Heart left ventricle (tissue), 16 donors: ENCODE data around the gene WBP2. TPM values are rescaled to one million over a fixed set of nuclear protein-coding genes. Genes with fewer than 3 reads are reported as not detected.

Experiments used
- ATAC-seq, 4 donors: fragments of 200-7000 bp; cut with Tn5 transposase; one replicate each; pipeline ENCODE4 v1.9.1; 2020 to 2022; ENCODE audit warnings: moderate library complexity in 4 of 4, mild to moderate bottlenecking in 3 of 4, moderate number of reproducible peaks in 1 of 4
- DNase-seq, 5 donors: peaks; one replicate each; pipeline ENCODE4 v3.0.0-alpha.2; 2020
- H3K27ac ChIP-seq, 12 donors: fragments of 200-600 bp; sonication (generic) in 4 of 12; one replicate each; pipeline versions ENCODE4 v1.5.0 to v1.8.0; 2016 to 2022; ENCODE audit warnings: mild to moderate bottlenecking in 2 of 12
- H3K27me3 ChIP-seq, 9 donors: fragments of 200-600 bp; sonication (generic) in 2 of 9; one replicate each; pipeline versions ENCODE4 v1.5.1 to v1.8.0; 2016 to 2022; ENCODE audit warnings: mild to moderate bottlenecking in 3 of 9
- H3K36me3 ChIP-seq, 9 donors: fragments of 200-600 bp; sonication (generic) in 2 of 9; one replicate each; pipeline versions ENCODE4 v1.5.0 to v1.8.0; 2018 to 2022; ENCODE audit warnings: mild to moderate bottlenecking in 2 of 9
- H3K4me1 ChIP-seq, 12 donors: fragments of 200-600 bp; sonication (generic) in 4 of 12; one replicate each; pipeline versions ENCODE4 v1.5.0 to v1.8.0; 2016 to 2022; ENCODE audit warnings: mild to moderate bottlenecking in 3 of 12
- H3K4me3 ChIP-seq, 12 donors: fragments of 200-600 bp; sonication (generic) in 4 of 12; one replicate each; pipeline versions ENCODE4 v1.5.0 to v1.8.0; 2017 to 2022; ENCODE audit warnings: mild to moderate bottlenecking in 9 of 12, moderate library complexity in 4 of 12
- H3K9me3 ChIP-seq, 12 donors: fragments of 200-600 bp; sonication (generic) in 4 of 12; one replicate each; pipeline versions ENCODE4 v1.5.0 to v1.8.0; 2016 to 2022; ENCODE audit warnings: mild to moderate bottlenecking in 1 of 12
- CTCF ChIP-seq, 12 donors: fragments of 200-600 bp; sonication (generic) in 4 of 12; IDR thresholded peaks; one replicate each; pipeline versions ENCODE4 v1.5.0 to v1.8.0; 2018 to 2022; ENCODE audit warnings: antibody characterized with exemption in 12 of 12, mild to moderate bottlenecking in 5 of 12
- POLR2A ChIP-seq, 2 donors: fragments of 450-650 bp; IDR thresholded peaks; one replicate each; pipeline ENCODE4 v1.6.1; 2017; ENCODE audit warnings: antibody characterized with exemption in 2 of 2, mild to moderate bottlenecking in 2 of 2, moderate library complexity in 2 of 2
- WGBS, 4 donors: extraction: QIAGEN DNeasy Blood & Tissue Kit in 2 of 4; methylation state at CpG; one replicate each; pipeline versions ENCODE4 v1.1.5 to v1.1.7; 2013 to 2018; 5-methylcytosine and 5-hydroxymethylcytosine counted together
- intact Hi-C, 10 donors: fragments of 100-400 bp; cut with DNase I; formaldehyde crosslinking; loops; one replicate each; pipeline versions ENCODE4 v1.11.1 to v1.14.2; 2022
- polyA plus RNA-seq, 2 donors: library from polyadenylated mRNA; stranded (reverse); fragments of 200-250 nt; gene quantifications; one replicate each; pipeline ENCODE4 v1.2.3, GENCODE V29; 2013
- total RNA-seq, 9 donors: library from RNA; depleted of rRNA in 2 of 9; stranded (reverse); fragments of >200 nt in 2 of 9; fragmentation: NEBNext Ultra II Directional in 3 of 9; extraction: Animal tissue kit (Norgen Biotek cat#: 25700) in 3 of 9; gene quantifications; one replicate each; pipeline versions ENCODE4 v1.1.0 to v1.2.4, GENCODE V29; 2016 to 2023
- donor health status: ischemic (EF 13 %, LVEDD 7.1; RV severe dilation, severe dysfunction).
- donor health status: healthy with polysubstance abuse.
- donor health status: DM: no; HTN: yes; CAD: no.
- donor health status: DM: no; HTN: no; CAD: no.
- donor health status: ischemic (EF 25% LVEDD 6.9; RV normal size, moderate dysfunction).
- donor health status: ischemic (EF 25% LVEDD 5.7; RV mildly dilated, moderate dysfunction).
- donor health status: healthy.
- donor health status: DM: yes; HTN: yes; CAD: no.
- donor health status: ischemic (EF 35%, LVEDD 5.7; RV mildly dilated, moderate dysfunction).
- donor health status: nonischemic (EF 11% LVEDD 7.7; RV severe dilation, severe dysfunction).
- donor health status: DM: yes; HTN: yes; CAD: no.
- donor health status: PGD.
- donor health status: ischemic (EF 29% LVEDD 5.4; RV normal size, mild dysfunction).
- donor health status: nonischemic (EF 23%, LVEDD 6.1; RV moderate dilation, normal function).

Gene WBP2
- total and polyA plus RNA-seq, 11 donors: 128 to 311 (median 158) TPM

- intact Hi-C loops: loop anchor here in 1 of 10 donors (5.0 kb wide), 1 partner anchor 58 kb away; no protein-coding TSS in a partner anchor
Observed at GRCh38 chr17:75830164-75831031, 24.7 kb downstream of the WBP2 start.

GRCh38 chr17:75829747-75830146 is 25.4 kb downstream of the WBP2 start:
- TF ChIP-seq CTCF (IDR thresholded peaks at IDR 0.05): no peak
- TF ChIP-seq POLR2A (IDR thresholded peaks at IDR 0.05): no peak
- H3K4me3 ChIP-seq: no peak overlapping the region
- no peaks in the 10 kb centered on the region for H3K27me3 ChIP-seq
- intact Hi-C loops: loop anchor here in 4 of 10 donors (5.0 to 10.0 kb wide), 3 partner anchors 42 to 65 kb away; partner anchors contain the start of gene GALK1 (in 1 of the 4)
- peaks cover 5 to 52% (median 32%) of the 10 kb centered on the region in 12 donors for H3K4me1 ChIP-seq
- H3K9me3 ChIP-seq: no peaks in the 10 kb centered on the region
- DNase-seq (no peak), ATAC-seq (no peak)
- H3K36me3 ChIP-seq: peaks cover 0 to 57% (median 3%) of the 10 kb centered on the region in 9 donors
- WGBS, 4 donors: 84 to 95% (median 90%) methylated on average over 6 to 7 of the region's 7 CpGs
- no peak overlapping the region for H3K27ac ChIP-seq

More at GRCh38 chr17:75830164-75831031, 24.7 kb downstream of the WBP2 start:
- no peaks in the 10 kb centered on the region for H3K9me3 ChIP-seq
- H3K4me3 ChIP-seq: no peak overlapping the region
- peak in 11 of 12 donors; percentile 20 to 55 (median 35) for TF ChIP-seq CTCF (IDR thresholded peaks at IDR 0.05)
- TF ChIP-seq POLR2A (IDR thresholded peaks at IDR 0.05): no peak
- peaks cover 0 to 60% (median 0%) of the 10 kb centered on the region in 9 donors for H3K36me3 ChIP-seq
- H3K27ac ChIP-seq: no peak overlapping the region
- no peak for DNase-seq
- ATAC-seq: no peak
- WGBS, 4 donors: 77 to 81% (median 78%) methylated on average over 11 to 27 of the region's 27 CpGs
- H3K4me1 ChIP-seq: peaks cover 5 to 50% (median 32%) of the 10 kb centered on the region in 12 donors
- no peaks in the 10 kb centered on the region for H3K27me3 ChIP-seq

GRCh38 chr17:75828741-75829140 is 26.4 kb downstream of the WBP2 start:
- 81 to 92% (median 92%) methylated on average over 3 to 19 of the region's 19 CpGs; no CpG with 5 or more reads in 1 of the 4 donors for WGBS, 4 donors
- H3K27ac ChIP-seq: peak overlapping the region in 3 of 12 donors; percentile 77 to 89 (median 84)
- ATAC-seq (no peak), DNase-seq (no peak)
- H3K4me1 ChIP-seq: peaks cover 5 to 49% (median 35%) of the 10 kb centered on the region in 12 donors
- H3K4me3 ChIP-seq: no peak overlapping the region
- peaks cover 0 to 57% (median 13%) of the 10 kb centered on the region in 9 donors for H3K36me3 ChIP-seq
- no peaks in the 10 kb centered on the region for H3K9me3 ChIP-seq
- no peak for TF ChIP-seq POLR2A (IDR thresholded peaks at IDR 0.05)
- no peak for TF ChIP-seq CTCF (IDR thresholded peaks at IDR 0.05)
- intact Hi-C loops: loop anchor here in 3 of 10 donors (5.0 to 10.0 kb wide), 2 partner anchors 41 to 64 kb away; partner anchors contain the start of gene GALK1 (in 1 of the 3)
- no peaks in the 10 kb centered on the region for H3K27me3 ChIP-seq

GRCh38 chr17:75828076-75828400 is 27.1 kb downstream of the WBP2 start:
- peak overlapping the region in 10 of 12 donors; percentile 27 to 56 (median 40) for H3K4me3 ChIP-seq
- ATAC-seq (peak in 1 of 4 donors; percentile 11), DNase-seq (no peak)
- H3K9me3 ChIP-seq: no peaks in the 10 kb centered on the region
- peaks cover 0 to 58% (median 20%) of the 10 kb centered on the region in 9 donors for H3K36me3 ChIP-seq
- H3K4me1 ChIP-seq: peaks cover 5 to 42% (median 28%) of the 10 kb centered on the region in 12 donors
- intact Hi-C loops: loop anchor here in 3 of 10 donors (5.0 to 10.0 kb wide), 2 partner anchors 41 to 63 kb away; partner anchors contain the start of gene GALK1 (in 1 of the 3)
- H3K27me3 ChIP-seq: no peaks in the 10 kb centered on the region
- TF ChIP-seq POLR2A (IDR thresholded peaks at IDR 0.05): no peak
- no peak for TF ChIP-seq CTCF (IDR thresholded peaks at IDR 0.05)
- 36 to 49% (median 40%) methylated on average over 10 to 11 of the region's 11 CpGs for WGBS, 4 donors
- peak overlapping the region in 11 of 12 donors; percentile 71 to 90 (median 84) for H3K27ac ChIP-seq
